ENCODE measurements around the gene HES5. TPM values are rescaled to one million over a fixed set of nuclear protein-coding genes. Genes with fewer than 3 reads are reported as not detected.
A peak's percentile ranks its signal among the peaks of the same experiment; 100 is the strongest.

The HES5 gene
- total and polyA plus RNA-seq, 10 of the 15 experiments (the other 5 are each of a cell fraction or from before 2014, with no cell fraction given): 0.12 to 0.15 TPM; not detected in 8

DNA sequence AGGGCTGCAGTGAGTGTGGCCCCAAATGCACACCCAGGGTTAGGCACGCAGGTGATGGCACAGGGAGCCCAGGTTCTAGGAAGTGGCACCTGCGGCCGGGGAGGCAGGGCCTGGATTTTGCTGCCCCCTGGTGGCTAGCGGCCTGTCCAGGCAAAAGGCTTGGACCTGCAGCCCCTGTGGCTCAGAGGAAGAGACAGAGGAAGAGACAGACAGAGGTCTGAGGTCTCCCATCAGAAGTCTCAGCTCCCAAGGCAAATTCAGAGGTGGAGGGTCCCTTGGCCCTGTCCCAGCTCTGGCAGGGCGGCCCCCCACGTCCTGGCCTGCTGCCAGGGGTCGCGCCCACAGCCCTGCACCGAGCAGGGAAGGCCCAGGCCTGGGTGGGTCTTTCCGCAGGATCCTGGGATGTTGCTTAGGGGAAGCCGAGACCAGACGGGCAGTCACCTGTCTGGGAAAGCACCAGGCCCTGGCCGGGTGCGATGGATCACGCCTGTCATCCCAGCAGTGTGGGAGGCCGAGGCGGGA, 18.1 kb upstream of the HES5 start (continued):
- TF ChIP-seq, protein P1, sequence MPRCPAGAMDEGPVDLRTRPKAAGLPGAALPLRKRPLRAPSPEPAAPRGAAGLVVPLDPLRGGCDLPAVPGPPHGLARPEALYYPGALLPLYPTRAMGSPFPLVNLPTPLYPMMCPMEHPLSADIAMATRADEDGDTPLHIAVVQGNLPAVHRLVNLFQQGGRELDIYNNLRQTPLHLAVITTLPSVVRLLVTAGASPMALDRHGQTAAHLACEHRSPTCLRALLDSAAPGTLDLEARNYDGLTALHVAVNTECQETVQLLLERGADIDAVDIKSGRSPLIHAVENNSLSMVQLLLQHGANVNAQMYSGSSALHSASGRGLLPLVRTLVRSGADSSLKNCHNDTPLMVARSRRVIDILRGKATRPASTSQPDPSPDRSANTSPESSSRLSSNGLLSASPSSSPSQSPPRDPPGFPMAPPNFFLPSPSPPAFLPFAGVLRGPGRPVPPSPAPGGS (IDR thresholded peaks at IDR 0.05; ENCODE audit: borderline replicate concordance, insufficient read depth, low read depth, low read length, poor library complexity, severe bottlenecking): peak; percentile 8
- TF ChIP-seq SPI1 (IDR thresholded peaks at IDR 0.05; ENCODE audit: borderline replicate concordance, insufficient read depth, low read depth, low read length): no peak; the same call in 1 of the 2 replicates
- TF ChIP-seq MXI1 (IDR thresholded peaks at IDR 0.05; ENCODE audit: low read depth, low read length): no peak
- peak; percentile 13; the same call in 1 of the 2 replicates for TF ChIP-seq PML (IDR thresholded peaks at IDR 0.05; ENCODE audit: low read length)
- no peak for TF ChIP-seq NFIC (IDR thresholded peaks at IDR 0.05; ENCODE audit: low read depth, low read length)
- no peak; the same call in 1 of the 2 replicates for TF ChIP-seq PAX5 (IDR thresholded peaks at IDR 0.05; ENCODE audit: borderline replicate concordance, low read depth, low read length)
- TF ChIP-seq, protein P2, sequence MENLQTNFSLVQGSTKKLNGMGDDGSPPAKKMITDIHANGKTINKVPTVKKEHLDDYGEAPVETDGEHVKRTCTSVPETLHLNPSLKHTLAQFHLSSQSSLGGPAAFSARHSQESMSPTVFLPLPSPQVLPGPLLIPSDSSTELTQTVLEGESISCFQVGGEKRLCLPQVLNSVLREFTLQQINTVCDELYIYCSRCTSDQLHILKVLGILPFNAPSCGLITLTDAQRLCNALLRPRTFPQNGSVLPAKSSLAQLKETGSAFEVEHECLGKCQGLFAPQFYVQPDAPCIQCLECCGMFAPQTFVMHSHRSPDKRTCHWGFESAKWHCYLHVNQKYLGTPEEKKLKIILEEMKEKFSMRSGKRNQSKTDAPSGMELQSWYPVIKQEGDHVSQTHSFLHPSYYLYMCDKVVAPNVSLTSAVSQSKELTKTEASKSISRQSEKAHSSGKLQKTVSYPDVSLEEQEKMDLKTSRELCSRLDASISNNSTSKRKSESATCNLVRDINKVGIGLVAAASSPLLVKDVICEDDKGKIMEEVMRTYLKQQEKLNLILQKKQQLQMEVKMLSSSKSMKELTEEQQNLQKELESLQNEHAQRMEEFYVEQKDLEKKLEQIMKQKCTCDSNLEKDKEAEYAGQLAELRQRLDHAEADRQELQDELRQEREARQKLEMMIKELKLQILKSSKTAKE (IDR thresholded peaks at IDR 0.05; ENCODE audit: low read depth, poor library complexity, severe bottlenecking): no peak
- TF ChIP-seq POLR2AphosphoS5 (IDR thresholded peaks at IDR 0.05; ENCODE audit: low read length): no peak
- TF ChIP-seq, protein P3, sequence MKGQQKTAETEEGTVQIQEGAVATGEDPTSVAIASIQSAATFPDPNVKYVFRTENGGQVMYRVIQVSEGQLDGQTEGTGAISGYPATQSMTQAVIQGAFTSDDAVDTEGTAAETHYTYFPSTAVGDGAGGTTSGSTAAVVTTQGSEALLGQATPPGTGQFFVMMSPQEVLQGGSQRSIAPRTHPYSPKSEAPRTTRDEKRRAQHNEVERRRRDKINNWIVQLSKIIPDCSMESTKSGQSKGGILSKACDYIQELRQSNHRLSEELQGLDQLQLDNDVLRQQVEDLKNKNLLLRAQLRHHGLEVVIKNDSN (IDR thresholded peaks at IDR 0.05; ENCODE audit: borderline replicate concordance, extremely low read length, insufficient read depth, low read depth, low read length): no peak
- TF ChIP-seq EZH2 (IDR thresholded peaks at IDR 0.05; ENCODE audit: borderline replicate concordance, control insufficient read depth, low read depth, low read length): no peak
- TF ChIP-seq SIX5 (IDR thresholded peaks at IDR 0.05; ENCODE audit: low read depth, low read length, severe bottlenecking): no peak
- TF ChIP-seq NR2F1 (conservative IDR thresholded peaks at IDR 0.05): peak; percentile 82
- no peak; a peak in 1 of 3 replicates for TF ChIP-seq EGR1 (IDR thresholded peaks at IDR 0.05; ENCODE audit: borderline replicate concordance in 1 of 2, low read depth in 2 of 2, low read length in 2 of 2)
- peak; percentile 71; the same call in 1 of the 2 replicates for TF ChIP-seq BACH1 (IDR thresholded peaks at IDR 0.05; ENCODE audit: borderline replicate concordance)
- TF ChIP-seq ZNF384 (IDR thresholded peaks at IDR 0.05; ENCODE audit: borderline replicate concordance, low read depth, low read length): no peak
- TF ChIP-seq TBL1XR1 (IDR thresholded peaks at IDR 0.05; ENCODE audit: low read depth, low read length): no peak
- TF ChIP-seq GABPA (IDR thresholded peaks at IDR 0.05; ENCODE audit: low read depth): no peak
- no peak for TF ChIP-seq BCL11A (IDR thresholded peaks at IDR 0.05; ENCODE audit: low read depth, low read length)
- TF ChIP-seq JUNB (IDR thresholded peaks at IDR 0.05): no peak
- 0 out of 2 replicates have a peak, but pooled peaks have one; percentile 63 for TF ChIP-seq TCF12 (IDR thresholded peaks at IDR 0.05; ENCODE audit: low read depth, low read length)
- TF ChIP-seq YBX1 (IDR thresholded peaks at IDR 0.05): no peak
- no peak; the same call in 1 of the 2 replicates for TF ChIP-seq CHD1 (IDR thresholded peaks at IDR 0.05; ENCODE audit: low read depth, low read length)
- TF ChIP-seq NFYA (IDR thresholded peaks at IDR 0.05; ENCODE audit: borderline replicate concordance, low read depth, low read length): no peak
- TF ChIP-seq, protein P4, sequence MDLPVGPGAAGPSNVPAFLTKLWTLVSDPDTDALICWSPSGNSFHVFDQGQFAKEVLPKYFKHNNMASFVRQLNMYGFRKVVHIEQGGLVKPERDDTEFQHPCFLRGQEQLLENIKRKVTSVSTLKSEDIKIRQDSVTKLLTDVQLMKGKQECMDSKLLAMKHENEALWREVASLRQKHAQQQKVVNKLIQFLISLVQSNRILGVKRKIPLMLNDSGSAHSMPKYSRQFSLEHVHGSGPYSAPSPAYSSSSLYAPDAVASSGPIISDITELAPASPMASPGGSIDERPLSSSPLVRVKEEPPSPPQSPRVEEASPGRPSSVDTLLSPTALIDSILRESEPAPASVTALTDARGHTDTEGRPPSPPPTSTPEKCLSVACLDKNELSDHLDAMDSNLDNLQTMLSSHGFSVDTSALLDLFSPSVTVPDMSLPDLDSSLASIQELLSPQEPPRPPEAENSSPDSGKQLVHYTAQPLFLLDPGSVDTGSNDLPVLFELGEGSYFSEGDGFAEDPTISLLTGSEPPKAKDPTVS (IDR thresholded peaks at IDR 0.05; ENCODE audit: low read depth, low read length): no peak
